ENCODE data around the gene EMX2.

Gene EMX2

GRCh38 chr10:117551330-117552155, 9.0 kb downstream of the EMX2 start:
- H3K27ac ChIP-seq, result no peak overlapping the region
- no peaks in the 10 kb centered on the region for H3K36me3 ChIP-seq (replicated peaks)
- H3K4me3 ChIP-seq (ENCODE audit: low read depth, low read length), result no peak overlapping the region
- no peak for DNase-seq
- in situ Hi-C loops (cut with HindIII; ENCODE audit: low pct_ligation_motif_present, low sequenced_read_pairs), result no loop called here
- TF ChIP-seq CTCF (IDR thresholded peaks at IDR 0.05; ENCODE audit: low read depth, low read length, missing control alignments), result no peak
- peaks cover 62% of the 10 kb centered on the region for H3K27me3 ChIP-seq (replicated peaks)

GRCh38 chr10:117552156-117552631, 9.6 kb downstream of the EMX2 start:
- H3K4me3 ChIP-seq (ENCODE audit: low read depth, low read length), result no peak overlapping the region
- DNase-seq, result no peak
- no peak overlapping the region for H3K27ac ChIP-seq
- H3K27me3 ChIP-seq (replicated peaks), result peaks cover 57% of the 10 kb centered on the region
- H3K36me3 ChIP-seq (replicated peaks), result no peaks in the 10 kb centered on the region
- in situ Hi-C loops (cut with HindIII; ENCODE audit: low pct_ligation_motif_present, low sequenced_read_pairs), result no loop called here
- no peak for TF ChIP-seq CTCF (IDR thresholded peaks at IDR 0.05; ENCODE audit: low read depth, low read length, missing control alignments)

- Histone ChIP-seq H3K27me3 (replicated peaks) (peaks cover 51% of the 10 kb centered on the region), H3K27ac (no peak overlapping the region), H3K36me3 (replicated peaks) (no peaks in the 10 kb centered on the region), H3K4me3 (ENCODE audit: low read depth, low read length) (no peak overlapping the region)
- in situ Hi-C loops (cut with HindIII; ENCODE audit: low pct_ligation_motif_present, low sequenced_read_pairs), result no loop called here
- DNase-seq, result no peak
- TF ChIP-seq CTCF (IDR thresholded peaks at IDR 0.05; ENCODE audit: low read depth, low read length, missing control alignments), result no peak
Observed at GRCh38 chr10:117552701-117553141, 10.2 kb downstream of the EMX2 start.

- TF ChIP-seq CTCF (IDR thresholded peaks at IDR 0.05; ENCODE audit: low read depth, low read length, missing control alignments), result no peak
- H3K36me3 ChIP-seq (replicated peaks), result no peaks in the 10 kb centered on the region
- no peak for DNase-seq
- peaks cover 46% of the 10 kb centered on the region for H3K27me3 ChIP-seq (replicated peaks)
- in situ Hi-C loops (cut with HindIII; ENCODE audit: low pct_ligation_motif_present, low sequenced_read_pairs), result no loop called here
- no peak overlapping the region for H3K27ac ChIP-seq
- H3K4me3 ChIP-seq (ENCODE audit: low read depth, low read length), result no peak overlapping the region
Observed at GRCh38 chr10:117553142-117553814, 10.7 kb downstream of the EMX2 start.

- Histone ChIP-seq H3K27me3 (replicated peaks) (peaks cover 44% of the 10 kb centered on the region), H3K36me3 (replicated peaks) (no peaks in the 10 kb centered on the region), H3K27ac (no peak overlapping the region), H3K4me3 (ENCODE audit: low read depth, low read length) (no peak overlapping the region)
- no peak for TF ChIP-seq CTCF (IDR thresholded peaks at IDR 0.05; ENCODE audit: low read depth, low read length, missing control alignments)
- no peak for DNase-seq
- in situ Hi-C loops (cut with HindIII; ENCODE audit: low pct_ligation_motif_present, low sequenced_read_pairs), result no loop called here
Observed at GRCh38 chr10:117553815-117554172, 11.2 kb downstream of the EMX2 start.
